Stimulated activated CD4-positive, alpha-beta T cell treated with anti-CD3 and anti-CD28 coated beads, Interleukin-1b, Interleukin-23, amount 100 ng/mL, for 48 hours (primary cell): ENCODE measurements around the gene WDR75.
A peak's percentile ranks its signal among the peaks of the same experiment; 100 is the strongest.
"Not testable (repeated sequence)": the region's sequence is repeated elsewhere in the genome, so short reads cannot be mapped to it uniquely, and the experiment has no call there.

Experiments
- DNase-seq: peaks from one replicate; pipeline ENCODE4 v3.0.0-alpha.2; 2020

The WDR75 gene

DNA sequence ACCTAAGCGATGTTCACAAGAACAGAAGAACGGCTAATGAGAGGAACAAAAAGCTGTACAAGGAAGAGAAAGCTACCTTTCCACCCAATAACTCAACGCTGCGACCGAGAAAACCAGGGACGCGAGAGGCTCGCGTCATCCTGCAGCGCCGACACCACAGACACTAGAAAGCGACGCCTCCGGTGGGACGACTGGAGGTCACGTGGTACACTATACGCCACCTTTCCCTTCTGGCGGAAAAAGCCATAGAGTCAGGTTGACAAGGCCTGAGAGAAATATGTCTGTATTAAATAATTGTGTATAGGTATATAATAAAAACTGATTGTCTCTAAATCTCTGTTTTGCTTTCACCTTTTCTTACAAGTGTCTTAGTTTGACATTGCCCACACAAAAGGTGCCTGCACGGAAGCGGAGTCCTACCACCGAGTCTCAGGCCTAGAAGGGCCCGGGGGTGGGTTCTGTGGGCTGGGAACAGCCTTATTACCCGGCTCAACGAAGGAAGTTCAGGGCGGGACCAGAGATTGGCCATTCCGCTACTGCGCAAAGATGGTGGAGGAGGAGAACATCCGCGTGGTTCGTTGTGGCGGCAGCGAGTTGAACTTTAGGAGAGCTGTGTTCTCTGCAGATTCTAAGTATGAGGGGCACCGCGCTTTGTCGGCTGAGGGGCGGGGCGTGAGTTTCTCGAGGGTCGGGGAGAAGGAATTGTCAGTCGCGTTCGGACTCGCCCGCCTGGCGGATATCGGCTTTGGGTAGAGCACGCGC lies at the start of gene WDR75:
TSS of gene WDR75 (plus strand) at position 528 of the 762 bp plus-strand sequence. CDS start at position 547, 19 bp downstream.
- DNase-seq, result peak; percentile 92

DNA sequence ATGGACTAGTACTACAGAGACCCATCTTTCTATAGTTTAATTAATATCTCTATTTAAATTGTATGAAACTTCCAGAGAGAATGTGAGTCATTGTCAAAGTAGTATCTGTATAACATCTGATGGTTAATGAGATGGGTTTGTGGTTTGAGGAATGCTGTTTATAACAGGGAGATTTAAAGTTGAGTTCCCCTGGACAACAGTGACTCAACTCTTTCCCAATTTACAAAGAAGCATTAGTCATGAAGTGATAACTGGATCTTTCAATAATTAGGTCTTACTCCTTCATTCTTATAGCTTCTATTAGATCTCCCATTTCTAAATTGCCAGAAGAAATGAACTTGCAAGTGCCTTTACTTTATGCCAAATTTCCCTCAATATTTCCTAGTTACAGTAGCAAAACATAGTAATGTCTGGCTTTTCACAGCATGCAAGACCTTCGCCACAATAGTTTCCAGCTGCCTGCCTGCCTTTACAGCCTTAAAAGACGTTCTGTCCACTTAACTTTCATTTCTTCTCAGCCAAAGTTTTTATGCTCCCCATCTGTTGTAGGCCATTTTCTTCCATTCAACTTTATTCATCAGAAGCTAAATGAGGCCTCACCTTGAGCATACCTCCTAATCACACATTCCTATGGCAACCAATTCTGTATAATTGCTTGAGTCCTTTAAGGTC lies 47.7 kb upstream of the WDR75 start:
- no peak for DNase-seq

DNA sequence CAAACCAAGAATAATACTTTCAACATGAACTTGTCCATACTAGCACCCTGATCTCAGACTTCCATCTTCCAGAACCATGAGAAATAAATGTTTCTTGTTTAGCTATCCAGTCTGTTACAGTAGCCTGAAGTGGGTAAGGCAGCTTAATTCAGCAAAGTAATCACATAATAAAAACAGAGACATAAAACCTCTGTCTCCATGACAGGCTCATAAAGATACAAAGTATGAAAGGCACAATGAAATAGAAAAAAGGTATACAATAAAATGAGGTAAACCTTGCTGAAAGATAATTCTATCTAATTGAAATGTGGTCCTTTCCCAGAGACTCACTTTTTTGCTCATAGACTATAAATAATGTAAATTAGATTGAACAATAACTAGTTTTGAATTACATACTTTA lies 46.7 kb upstream of the WDR75 start:
- DNase-seq, result no peak

DNA sequence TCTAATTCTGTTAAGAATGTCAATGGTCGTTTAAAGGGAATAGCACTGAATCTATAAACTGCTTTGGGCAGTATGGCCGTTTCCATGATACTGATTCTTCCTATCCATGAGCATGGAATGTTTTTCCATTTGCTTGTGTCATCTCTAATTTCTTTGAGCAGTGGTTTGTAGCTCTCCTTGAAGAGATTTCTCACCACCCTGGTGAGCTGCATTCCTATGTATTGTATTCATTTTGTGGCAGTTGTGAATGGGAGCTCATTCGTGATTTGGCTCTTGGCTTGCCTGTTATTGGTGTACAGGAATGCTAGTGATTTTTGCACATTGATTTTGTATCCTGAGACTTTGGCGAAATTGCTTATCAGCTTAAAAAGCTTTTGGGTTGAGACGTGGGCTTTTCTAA lies 38.3 kb upstream of the WDR75 start:
- no peak for DNase-seq

DNA sequence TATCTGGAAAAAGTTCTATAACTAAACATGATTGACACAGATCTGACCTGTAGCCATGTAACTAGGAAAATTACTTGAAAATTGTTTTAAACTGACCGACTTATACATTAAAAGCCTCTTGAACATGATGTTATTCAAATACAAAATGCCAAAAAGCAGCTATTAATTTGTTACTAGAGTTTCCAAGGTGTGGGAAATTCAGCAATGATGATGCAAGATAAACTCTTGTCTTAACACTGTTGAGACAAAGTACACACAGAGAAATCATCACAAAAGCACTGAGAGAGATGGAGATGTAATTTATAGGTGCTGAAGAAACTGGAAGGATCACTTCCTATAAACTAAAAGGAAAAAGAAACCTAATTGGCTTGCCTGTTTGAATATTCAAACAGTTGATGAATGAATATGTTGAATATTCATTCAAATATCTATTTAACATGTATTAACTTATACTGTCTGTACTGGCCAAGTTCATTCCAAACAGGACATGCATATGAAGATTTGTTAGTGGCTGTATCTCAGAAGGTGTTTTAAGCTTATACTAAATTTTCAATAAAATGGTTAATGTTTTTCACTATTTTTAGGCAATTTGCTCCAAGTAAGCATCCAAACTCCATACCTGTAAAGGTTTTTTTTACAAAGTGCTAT lies 34.6 kb upstream of the WDR75 start:
- DNase-seq, result no peak

DNA sequence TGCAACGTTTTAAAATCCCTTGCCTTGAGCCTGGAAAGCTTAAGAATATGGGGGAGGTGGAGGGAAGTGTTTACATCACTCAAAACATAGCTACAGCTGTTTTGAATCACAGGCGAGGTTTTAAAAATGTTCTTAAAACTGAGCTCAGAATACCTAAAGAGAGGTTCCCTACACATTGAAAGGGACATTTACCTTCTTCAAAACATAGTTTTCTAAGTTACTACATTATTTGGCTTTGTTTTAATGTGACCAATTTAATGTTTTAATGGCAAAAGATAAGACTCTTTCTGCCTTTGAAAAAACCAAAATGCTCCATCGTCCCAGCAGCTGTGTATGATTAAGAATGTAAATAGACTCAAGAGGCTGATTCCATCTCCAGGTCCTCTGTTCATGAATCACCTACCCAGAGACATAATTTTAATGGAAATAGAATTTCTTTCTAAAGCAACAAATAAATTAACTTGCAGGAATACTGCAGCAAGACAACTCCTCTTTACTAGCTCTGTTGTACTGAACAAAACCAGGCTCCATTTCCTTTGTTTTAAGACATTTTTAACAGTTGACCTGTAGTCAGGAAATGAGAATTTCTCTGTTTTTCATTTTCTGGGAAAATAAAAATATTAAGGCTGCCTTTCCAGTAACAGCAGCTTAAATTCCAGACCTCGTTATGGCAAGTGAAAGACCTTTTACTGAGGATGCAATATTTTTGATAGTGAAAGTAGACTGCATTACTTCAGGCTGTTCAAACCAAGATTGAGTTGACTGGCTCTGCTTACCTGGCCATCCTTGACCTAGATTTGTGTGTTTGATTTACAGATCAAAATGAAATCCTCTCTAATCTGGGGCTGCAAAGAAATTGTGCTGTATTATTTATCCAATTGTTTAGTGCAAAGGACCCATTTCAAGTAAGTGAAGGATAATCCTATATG lies 33.7 kb upstream of the WDR75 start:
- DNase-seq, result no peak

DNA sequence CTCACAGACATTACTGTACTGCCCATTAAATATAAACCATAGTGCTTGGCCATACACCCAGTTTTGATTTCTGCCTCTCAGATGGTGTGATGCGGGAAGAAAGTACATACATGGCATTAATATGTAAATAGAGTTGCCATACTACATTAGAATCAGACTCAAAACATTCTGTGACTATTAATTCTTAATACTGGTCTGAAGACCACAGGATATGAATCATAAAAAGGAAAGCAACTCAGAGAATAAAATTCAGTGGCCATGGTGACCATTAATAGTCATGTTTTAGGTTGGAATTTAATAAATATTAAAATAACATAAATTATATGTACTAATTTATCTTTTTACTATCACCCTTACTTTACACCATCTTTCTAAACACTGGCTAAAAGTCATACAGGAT lies 33.0 kb upstream of the WDR75 start:
- DNase-seq, result no peak

DNA sequence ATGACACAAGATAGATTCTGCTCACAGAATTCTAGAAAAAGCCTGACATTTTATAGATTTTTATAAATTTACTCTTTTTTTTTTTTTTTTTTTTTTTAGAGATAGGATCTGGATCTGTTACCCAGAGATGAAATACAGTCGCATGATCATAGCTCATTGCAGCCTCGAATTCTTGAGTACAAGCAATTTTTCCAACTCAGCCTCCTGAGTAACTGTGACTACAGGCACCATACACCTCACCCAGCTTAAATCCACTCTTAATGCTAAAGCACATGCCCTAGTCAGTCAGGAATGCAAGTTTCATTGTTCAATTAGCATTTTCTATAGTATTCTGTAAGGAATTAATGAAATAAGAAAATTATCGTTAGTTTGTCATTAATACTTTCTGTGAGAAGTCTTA lies 32.1 kb upstream of the WDR75 start:
- no peak for DNase-seq

DNA sequence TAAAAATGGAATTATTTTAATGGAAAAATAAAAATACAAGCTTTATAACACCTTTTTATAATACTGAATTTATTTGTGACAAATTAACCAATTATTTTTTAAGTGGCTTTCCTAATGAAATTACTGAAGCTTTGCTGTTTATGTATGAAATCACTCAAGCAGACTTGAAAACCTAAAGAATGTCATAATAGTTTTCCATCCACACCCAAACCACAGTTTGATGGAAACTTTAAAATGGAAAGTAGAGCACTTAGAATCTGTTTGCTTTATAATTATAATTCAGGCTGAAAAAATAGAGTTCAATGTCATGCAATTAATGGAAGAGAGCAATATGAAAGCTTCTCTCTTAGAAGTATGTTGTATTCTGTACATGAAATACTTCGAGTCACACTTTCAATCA lies 31.6 kb upstream of the WDR75 start:
- no peak for DNase-seq

DNA sequence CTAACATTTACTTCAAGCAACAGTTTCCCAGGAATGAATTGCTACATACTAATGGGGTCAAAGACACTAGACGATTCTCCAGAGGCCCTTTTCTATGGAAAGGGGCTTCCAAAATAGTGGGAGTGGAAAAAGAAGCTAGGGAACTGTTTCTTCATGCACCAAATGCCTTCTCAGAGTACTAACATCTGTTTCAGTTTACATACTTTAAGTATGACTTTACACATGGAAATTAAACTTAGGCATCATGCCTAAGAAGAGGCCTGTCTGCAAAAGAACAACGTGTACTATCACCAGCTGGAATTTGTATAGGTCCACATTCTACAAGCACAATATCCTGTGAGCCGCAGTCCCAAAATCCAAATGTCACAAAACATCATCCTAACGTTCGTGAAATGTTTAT lies 29.4 kb upstream of the WDR75 start:
- DNase-seq, result no peak

DNA sequence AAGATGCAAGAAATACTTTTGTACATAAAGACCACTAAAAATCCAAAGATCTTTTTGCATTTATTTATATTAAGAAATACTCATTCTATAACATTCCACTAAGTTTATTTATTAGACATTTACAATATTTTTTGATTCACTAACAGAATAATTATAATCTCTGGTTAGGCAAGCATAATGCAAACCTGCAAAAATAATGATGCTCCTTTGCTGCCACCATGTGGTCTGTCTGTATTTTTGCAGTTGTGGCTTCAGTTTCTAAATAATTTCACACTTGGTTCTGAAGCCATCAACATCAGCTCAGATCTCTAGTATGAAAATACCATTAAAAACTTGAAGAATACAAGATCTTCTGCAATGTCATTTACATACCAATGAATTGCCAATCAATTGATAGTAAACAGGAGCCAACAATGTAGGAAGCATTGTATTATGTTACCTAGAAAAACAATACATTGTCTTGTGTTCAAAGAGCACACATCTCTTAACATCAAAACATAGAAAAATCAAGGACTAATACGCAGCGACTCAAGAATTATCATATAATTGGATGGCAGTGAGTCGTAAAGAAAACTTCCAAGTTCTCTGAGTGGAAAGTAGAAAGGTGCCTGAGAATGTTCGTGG lies 28.8 kb upstream of the WDR75 start:
- DNase-seq, result peak; percentile 9

DNA sequence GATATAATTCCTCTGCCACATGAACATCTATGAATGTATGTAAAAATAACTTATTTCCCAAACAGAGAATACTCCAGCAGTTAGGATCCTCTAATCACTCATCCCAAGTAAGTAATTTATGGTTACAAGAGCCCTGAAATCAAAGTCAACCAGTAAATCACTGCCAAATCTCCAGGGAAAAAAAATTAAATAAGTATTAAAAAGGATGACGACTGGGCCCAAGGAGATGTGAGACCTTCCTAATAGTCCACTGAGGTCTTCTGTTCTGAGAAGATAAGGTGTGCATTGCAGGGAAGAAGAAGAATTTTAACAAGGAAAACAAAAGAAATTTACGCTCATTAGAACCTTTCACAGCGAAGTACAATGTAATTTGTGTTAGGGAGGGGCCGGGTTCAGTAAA lies 28.0 kb upstream of the WDR75 start:
- no peak for DNase-seq

DNA sequence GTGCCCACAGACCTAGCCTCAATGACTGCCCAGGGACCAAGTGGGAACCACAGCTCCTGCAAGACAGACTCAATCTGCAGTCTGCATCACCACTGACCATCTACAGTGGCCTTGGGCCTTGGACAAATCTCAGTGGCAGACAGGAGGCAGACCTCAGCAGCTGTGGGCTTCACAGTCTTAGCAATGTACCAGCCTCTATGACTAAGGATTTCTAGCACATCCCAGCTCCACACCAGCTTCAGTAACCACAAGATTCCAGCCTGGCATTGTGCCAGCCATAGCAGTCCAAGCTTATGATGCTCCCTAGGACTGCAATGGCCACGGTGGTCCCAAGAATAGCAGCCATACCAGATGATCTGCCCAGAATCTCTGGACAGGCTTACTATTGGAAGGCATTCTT lies 19.6 kb upstream of the WDR75 start:
- no peak for DNase-seq

DNA sequence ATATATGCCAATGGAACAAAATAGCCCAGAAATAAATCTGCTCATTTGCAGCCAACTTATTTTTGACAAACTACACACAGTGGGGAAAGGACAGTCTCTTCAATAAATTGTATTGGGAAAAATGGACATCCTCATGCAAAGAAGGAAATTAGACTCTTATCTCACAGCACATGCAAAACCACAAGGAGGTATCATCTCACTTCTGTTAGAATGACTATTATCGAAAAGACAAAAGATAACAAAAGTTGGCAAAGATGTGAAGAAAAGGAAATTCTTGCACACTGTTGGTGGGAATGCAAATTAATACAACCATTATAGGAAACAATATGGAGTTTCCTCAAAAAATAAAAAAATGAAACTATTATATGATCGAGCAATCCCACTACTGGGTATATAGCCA lies 16.3 kb upstream of the WDR75 start:
- no peak for DNase-seq

DNA sequence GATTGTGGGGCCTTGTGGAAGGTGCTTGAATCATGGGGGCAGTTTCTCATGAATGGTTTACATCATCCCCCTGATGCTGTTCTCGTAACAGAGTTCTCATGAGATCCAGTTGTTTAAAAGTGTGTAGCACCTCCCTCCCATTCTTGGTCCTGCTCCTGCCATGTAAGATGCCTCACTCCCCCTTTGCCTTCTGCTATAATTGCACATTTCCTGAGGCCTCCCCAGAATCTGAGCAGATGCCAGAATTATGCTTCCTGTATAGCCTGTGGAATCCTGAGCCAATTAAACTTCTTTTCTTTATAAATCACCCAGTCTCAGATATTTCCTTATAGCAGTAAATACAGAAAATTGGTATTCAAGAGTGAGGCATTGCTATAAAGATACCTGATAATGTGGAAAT lies 15.6 kb upstream of the WDR75 start:
- DNase-seq, result no peak

DNA sequence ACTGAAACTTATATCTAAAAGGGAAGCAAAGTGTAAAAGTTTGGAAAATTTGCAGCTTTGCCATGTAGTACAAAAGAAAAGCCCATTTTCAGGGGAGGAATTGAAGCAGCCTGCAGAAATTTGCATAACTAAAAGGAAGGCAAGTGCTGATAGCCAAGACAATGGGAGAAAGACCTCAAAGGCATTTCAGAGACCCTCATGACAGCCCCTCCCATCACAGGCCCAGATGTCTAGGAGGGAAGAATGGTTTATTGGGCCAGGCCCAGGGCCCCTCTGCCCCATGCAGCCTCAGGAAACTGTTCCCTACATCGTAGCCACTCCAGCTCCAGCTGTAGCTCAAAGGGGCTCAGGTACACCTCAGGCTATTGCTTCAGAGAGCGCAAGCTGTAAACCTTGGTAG lies 14.4 kb upstream of the WDR75 start:
- no peak for DNase-seq

DNA sequence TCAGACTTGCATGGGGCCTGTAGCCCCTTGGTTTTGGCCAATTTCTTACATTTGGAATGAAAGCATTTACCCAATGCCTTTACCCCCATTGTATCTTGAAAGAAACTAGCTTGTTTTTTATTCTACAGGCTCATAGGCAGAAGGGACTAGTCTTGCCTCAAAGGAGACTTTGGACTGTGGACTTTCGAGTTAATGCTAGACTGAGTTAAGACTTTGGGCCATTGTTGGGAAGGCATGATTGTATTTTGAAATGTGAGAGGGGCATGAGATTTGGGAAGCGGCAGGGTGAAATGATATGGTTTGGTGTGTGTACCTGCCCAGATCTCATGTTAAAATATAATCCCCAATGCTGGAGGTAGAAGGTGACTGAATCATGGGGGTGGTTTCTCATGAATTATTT lies 13.4 kb upstream of the WDR75 start:
- no peak for DNase-seq

DNA sequence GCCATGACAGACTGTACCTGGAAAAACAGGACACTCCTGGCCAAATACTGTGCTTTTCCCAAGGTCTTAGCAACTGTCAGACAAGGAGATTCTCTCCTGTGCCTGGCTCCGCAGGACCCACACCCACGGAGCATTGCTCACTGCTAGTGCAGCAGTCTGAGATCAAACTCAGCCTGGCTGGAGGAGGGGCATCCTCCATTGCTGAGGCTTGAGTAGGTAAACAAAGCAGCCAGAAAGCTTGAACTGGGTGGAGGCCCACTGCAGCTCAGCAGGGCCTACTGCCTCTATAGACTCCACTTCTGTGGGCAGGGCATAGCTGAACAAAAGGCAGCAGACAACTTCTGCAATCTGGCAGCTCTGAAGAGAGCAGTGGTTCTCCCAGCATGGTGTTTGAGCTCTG lies 10.8 kb upstream of the WDR75 start:
- not testable (repeated sequence) for DNase-seq

DNA sequence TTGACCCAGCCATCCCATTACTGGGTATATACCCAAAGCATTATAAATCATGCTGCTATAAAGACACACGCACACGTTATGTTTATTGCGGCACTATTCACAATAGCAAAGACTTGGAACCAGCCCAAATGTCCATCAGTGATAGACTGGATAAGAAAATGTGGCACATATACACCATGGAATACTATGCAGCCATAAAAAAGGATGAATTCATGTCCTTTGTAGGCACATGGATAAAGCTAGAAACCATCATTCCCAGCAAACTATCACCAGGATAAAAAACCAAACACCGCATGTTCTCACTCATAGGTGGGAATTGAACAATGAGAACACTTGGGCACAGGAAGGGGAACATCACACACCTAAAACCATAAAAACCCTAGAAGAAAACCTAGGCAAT lies 5.5 kb upstream of the WDR75 start:
- not testable (repeated sequence) for DNase-seq

DNA sequence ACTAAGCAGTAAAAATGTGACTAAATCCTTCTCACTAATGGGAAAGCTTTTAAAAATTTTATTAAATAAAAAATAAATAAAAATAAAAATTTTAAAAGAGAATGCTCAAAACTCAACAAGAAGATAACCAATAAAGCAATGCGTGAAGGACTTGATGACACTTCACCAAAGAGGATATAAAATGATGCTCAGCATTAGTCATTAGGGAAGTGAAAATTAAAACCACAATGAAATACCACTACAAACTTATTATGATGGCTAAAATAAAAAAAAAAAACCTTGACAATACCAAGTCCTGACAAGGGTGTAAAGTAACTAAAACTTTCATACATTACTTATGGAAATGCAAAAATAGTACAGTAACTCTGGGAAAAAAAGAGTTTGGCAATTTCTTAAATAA lies 3.3 kb upstream of the WDR75 start:
- no peak for DNase-seq

DNA sequence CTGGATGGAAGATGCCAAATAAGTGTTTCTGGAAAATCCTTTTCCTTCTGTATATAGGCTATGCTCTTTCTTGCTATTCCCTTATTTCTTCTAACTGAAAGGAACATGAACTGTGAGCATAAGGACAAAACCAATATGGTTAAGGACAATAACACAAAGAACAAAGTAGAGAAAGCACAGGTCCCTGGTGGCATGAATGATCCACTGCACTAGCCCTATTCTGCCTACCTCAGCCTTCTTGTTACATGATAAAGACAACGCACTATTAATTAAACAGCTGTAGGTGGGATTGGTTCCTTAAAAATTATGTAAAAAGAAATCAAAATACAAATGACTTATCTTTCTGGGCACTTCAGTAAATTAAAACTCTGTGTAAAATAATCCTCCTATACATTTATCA lies 1.9 kb upstream of the WDR75 start:
- DNase-seq, result no peak

DNA sequence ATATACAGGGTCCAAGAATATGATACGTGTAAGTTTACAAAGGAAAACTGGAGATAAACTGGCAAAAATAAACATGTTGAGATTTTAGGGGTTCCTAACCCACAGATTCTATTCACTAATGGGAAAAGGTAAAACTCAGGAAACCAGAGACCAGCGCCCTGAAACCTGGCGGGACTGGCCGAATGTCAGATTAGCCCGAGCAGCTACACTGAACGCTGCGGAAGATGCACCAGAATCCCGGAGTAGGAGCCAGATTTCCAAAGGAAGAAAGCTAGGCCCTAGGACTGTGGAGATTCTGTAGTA lies 679 bp upstream of the WDR75 start:
- DNase-seq, result no peak

DNA sequence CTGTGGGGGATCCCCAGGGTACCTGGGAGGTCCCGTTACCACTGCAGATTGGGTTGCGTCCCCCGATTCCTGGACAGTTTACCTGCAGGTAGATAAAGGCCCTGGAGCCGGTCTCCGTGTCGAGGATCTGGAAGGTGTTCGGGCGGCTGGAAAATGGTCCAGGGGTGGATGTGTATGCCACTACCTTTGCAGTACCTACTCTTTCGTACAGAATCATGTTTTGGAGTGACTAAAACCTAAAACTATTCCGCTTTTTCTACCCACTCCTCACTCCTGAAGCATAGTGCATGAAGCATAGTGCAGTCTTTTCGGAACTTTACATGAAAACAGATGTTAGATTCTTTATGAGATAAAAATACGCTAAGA lies 418 bp downstream of the WDR75 start:
- no peak for DNase-seq
